Measurements from ENCODE around the gene CDC14A.

DNA sequence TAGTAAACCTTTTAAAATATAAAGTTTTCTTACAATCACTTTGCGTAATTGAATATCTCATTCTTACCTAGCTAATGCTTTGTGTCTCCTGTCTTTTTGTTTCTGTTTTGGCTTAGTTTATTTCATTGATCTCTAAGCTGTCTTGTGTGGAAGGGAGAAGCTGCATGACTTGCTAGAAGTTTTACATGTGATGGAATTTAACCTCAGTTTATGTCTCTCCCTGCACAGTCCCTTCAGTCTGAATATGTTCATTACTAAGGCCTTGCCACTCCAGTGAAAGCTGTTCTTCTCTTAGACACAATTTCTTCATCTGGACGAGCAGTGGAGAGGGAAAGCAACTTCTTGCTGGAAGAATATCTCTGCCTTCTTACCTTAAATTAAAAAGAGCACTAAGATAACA, 165.7 kb downstream of the CDC14A start:
- TF ChIP-seq, protein P1, sequence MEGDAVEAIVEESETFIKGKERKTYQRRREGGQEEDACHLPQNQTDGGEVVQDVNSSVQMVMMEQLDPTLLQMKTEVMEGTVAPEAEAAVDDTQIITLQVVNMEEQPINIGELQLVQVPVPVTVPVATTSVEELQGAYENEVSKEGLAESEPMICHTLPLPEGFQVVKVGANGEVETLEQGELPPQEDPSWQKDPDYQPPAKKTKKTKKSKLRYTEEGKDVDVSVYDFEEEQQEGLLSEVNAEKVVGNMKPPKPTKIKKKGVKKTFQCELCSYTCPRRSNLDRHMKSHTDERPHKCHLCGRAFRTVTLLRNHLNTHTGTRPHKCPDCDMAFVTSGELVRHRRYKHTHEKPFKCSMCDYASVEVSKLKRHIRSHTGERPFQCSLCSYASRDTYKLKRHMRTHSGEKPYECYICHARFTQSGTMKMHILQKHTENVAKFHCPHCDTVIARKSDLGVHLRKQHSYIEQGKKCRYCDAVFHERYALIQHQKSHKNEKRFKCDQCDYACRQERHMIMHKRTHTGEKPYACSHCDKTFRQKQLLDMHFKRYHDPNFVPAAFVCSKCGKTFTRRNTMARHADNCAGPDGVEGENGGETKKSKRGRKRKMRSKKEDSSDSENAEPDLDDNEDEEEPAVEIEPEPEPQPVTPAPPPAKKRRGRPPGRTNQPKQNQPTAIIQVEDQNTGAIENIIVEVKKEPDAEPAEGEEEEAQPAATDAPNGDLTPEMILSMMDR (IDR thresholded peaks at IDR 0.05), result no peak
- TF ChIP-seq POLR2A (IDR thresholded peaks at IDR 0.05; ENCODE audit: low read depth) (no peak), POLR2AphosphoS5 (IDR thresholded peaks at IDR 0.05) (no peak)
